ENCODE results near the gene RGPD3.
"Not testable (repeated sequence)": the region's sequence is repeated elsewhere in the genome, so short reads cannot be mapped to it uniquely, and the experiment has no call there.

- not testable (repeated sequence) for TF ChIP-seq CTCF, POLR2A (IDR thresholded peaks at IDR 0.05)
Measured at GRCh38 chr2:106508660-106509373, 40.6 kb upstream of the RGPD3 start.
